NCI-H2196 treated with DMSO at 0.1 percent for 48 hours (cell line): Measurements from ENCODE around the gene ABCA6.

Experiments
- DNase-seq: peaks from one replicate; lab custom pipeline; 2025; ENCODE audit not compliant: unreplicated experiment; lab: John Stamatoyannopoulos, UW

Gene ABCA6

GRCh38 chr17:69050999-69051775 lies 90.5 kb downstream of the ABCA6 start:
- DNase-seq, result no peak

- no peak for DNase-seq
These were observed 93.1 kb downstream of the ABCA6 start for GRCh38 chr17:69048634-69049033.

GRCh38 chr17:69047368-69048263 lies 94.1 kb downstream of the ABCA6 start:
- DNase-seq, result no peak

GRCh38 chr17:69046121-69046807 lies 95.4 kb downstream of the ABCA6 start:
- DNase-seq, result no peak

- no peak for DNase-seq
These were observed 96.0 kb downstream of the ABCA6 start for GRCh38 chr17:69045646-69046045.

GRCh38 chr17:69044371-69044770 lies 97.3 kb downstream of the ABCA6 start:
- DNase-seq, result no peak

- no peak for DNase-seq
These were observed 98.5 kb downstream of the ABCA6 start for GRCh38 chr17:69043098-69043734.

- DNase-seq, result no peak
These were observed 99.4 kb downstream of the ABCA6 start for GRCh38 chr17:69042308-69042707.

- no peak for DNase-seq
These were observed 109.9 kb downstream of the ABCA6 start for GRCh38 chr17:69031839-69032238.

GRCh38 chr17:69030169-69030568 lies 111.5 kb downstream of the ABCA6 start:
- no peak for DNase-seq
